CD4-positive, alpha-beta T cell treated with Interleukin-17A for 1 hour (primary cell): Measurements from ENCODE around the gene CGREF1.
A peak's percentile ranks its signal among the peaks of the same experiment; 100 is the strongest.

Experiments used
- DNase-seq: peaks from one replicate; pipeline ENCODE4 v3.0.0-alpha.2; 2020

The CGREF1 gene

DNA sequence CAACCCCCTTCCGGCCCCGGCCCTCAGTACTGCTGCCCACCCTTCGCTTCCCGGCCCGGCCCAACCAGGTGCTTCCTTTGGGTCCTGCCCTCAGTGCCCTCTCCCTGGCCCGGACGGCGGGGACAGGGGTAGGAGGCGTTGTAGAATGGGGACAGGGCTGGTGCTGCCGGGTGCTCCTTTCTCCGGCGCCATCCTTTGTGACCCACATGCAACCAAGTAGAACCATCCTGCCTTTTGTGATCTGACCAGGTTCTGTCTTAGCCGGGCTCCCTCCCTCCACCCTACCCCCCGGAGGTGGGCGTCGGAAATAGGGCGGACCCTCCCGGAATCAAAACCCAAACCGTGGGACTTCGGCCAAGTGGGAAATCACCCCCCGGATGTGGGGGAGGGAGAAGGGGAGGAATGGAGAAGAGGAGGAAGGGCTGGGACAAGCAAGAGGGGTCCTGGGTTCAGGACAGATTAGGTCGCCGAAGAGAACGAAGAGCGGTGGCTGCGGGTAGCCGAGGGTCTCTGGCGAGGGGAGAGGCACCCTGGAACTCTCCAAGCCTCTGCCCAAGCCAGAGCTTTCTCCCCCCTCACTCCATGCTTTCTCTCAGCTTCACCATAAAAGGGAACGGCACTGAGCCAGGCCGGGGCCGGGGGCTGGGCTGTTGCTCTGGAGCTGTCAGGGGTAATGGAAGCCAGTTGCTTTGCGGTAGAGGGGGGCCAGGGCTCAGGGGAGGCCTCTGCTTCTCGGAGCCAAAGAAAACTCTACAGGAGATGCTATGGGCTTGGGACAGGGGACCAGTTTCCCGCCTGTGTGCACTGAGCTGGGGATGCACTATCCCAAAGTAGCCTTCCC is 46.7 kb downstream of the CGREF1 start:
- DNase-seq: peak; percentile 36

DNA sequence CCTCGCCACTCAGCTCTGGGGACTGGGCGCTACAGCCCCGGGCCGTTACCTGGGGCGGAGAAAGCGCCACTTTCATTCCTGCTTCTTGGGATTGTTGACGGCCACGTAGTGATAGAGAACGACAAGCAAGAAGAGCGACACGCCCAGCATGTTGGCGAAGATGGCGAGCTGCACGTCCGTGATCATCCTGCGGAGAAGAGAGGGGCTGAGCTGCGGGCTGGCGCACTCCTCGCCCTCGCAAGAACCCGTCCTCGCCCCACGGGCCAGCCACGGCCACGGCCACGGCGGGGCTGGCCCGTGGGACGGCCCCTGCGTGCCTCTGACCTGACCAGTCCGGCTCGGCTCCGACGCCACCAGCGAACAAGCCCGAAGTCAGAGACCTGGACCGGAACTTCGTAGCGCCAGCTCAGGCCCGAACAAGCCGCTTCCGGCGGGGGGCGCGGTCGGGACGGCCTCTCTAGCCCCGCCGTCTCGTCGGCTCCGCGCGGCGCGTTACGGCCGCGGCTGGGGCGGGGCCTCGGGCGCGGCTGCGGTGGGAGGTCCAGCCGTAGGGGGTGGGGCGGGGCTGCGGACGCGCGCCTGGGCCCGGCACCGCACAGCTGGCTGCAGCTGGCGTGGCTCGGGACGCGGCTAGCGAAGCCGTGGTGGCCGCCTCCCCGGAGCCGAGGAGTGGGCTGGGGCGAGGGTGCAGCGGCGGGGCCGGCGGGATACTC is 47.5 kb downstream of the CGREF1 start, which contains the start of gene OST4:
Gene OST4 (minus strand): TSS at position 378 of the 713 bp plus-strand sequence.
- DNase-seq: peak; percentile 91

DNA sequence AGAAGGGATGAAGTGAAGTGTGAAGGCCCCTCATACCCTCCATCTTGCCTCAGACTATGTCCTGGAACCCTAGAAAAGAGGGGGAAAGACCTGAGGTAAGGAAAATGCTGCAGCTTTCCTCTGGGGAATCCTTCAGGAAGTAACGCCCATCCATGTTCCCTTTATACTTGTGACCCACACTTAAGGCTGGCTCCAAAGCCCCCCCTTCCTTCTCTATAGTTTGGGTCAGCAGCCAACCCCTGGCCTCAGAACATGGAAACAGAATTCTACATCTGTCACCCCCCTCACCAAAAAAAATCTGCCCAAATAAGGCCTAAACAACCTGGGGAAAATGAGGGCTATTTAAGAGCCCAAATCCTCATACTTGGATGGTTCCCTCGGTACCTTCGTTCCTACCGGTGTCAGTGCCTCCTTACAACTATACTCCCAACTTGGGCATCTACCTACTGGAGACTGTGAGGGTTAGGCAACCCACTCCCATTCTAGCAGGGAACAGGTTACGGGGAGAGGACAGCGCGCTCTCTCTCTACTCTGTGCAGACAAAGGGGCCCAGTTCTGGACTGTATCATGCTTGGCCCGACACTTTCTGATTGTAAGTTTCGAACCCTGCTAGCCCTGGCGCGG is 48.2 kb downstream of the CGREF1 start:
- no peak for DNase-seq

DNA sequence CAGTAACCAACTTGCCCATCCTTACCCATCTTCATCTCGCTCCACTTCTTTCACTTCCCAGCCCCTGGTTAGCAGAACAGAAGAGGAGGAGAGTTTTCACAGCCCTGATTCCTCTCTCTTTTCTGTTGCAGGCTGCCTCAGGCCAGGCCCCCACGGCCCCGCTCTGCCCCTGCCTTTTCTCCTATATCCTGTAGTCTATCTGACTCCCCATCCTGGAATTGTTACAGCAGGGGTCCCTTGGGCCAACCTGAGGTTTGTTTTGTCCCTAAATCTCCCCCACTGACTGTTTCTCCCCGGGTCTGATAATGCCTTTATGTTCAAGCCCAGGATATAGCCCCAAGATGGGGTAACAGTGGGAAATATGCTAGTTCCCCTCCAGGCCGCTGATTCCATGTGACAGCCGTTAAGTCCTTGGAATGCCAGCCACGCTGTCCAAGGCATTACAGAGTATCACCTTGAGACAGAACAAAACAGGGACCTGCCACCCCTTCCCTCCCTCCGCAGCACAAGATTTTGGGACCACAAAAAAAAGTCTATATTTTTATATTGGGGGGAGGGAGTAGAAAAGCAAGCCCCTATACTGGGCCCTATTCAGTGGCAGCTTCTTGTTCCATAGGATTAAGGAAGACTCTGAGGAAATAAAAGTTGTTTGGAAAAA is 48.8 kb downstream of the CGREF1 start:
- DNase-seq: no peak

DNA sequence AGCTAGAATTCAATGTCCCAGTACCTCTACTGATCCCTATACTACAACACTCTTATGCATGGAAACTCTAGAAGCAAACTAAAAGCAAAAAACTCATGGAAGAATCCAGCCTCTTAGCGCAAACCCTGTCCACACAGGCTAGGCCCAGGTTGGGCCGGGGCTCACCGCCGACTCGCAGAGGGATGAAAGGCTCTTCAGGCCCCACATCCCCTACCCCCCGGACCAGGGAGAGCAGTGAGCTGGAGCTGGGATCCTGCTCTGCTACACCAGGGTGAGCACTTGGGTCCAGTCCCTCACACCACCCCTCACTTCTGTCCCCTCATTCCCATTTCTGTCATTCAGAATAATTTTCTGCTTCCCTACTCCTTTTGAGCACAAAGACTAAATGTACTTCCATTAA is 49.5 kb downstream of the CGREF1 start:
- no peak for DNase-seq

DNA sequence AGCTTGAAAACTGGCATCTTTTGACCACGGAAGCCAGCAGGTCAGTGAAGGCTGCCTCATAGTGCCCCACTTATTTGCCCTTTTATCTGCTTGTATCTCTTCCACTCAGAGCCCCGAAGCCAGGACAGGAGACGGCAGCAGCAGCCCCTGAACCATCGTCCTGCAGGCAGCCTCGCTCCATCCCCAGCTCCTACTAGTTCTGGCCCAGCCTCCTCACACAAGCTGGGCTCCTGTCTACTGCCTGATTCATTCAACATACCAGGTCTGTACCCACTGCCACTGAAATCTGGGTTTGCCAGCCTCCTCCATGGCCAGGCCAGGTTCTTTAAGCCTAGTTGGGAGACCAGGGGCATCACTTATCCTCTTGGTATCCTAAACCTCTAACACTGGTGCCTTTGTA is 51.5 kb downstream of the CGREF1 start:
- no peak for DNase-seq

DNA sequence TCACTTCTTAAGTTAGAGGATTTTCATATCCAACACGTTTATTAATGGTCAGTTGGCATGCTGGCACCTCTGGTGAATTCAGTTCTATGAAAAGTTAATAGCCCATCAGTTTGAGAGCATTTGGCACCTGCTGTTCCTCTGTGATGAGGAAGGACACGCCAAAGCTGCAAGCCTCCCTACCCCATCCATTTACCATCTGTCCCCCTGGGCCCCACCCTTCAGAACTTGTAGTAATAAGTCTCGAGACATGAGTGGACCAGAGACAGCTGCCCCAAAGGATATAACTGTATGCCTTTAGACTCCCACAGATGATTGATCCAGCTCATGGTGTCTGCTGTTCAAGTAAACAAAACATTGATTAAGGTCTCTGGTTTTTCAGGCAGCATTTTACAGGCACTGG is 53.8 kb downstream of the CGREF1 start:
- no peak for DNase-seq

DNA sequence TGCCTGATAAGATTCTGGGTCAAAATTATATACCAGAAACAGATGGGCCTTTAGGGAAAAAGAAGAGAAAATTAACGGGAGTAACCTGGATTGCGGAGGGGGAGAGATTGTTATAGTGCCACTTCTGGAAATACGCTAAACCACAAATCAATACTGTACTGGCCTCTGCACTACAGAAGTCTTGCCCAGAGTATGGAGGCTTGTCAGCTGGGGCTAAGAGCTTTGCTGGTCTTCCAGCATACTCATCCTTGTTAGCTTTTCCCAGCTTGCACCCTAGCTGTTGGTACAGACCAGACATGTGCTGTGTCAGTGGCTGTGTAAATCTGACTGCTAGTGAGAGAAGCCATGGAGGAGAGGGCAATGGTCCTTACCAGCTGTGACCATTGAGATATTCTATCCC is 58.6 kb downstream of the CGREF1 start:
- DNase-seq: no peak

DNA sequence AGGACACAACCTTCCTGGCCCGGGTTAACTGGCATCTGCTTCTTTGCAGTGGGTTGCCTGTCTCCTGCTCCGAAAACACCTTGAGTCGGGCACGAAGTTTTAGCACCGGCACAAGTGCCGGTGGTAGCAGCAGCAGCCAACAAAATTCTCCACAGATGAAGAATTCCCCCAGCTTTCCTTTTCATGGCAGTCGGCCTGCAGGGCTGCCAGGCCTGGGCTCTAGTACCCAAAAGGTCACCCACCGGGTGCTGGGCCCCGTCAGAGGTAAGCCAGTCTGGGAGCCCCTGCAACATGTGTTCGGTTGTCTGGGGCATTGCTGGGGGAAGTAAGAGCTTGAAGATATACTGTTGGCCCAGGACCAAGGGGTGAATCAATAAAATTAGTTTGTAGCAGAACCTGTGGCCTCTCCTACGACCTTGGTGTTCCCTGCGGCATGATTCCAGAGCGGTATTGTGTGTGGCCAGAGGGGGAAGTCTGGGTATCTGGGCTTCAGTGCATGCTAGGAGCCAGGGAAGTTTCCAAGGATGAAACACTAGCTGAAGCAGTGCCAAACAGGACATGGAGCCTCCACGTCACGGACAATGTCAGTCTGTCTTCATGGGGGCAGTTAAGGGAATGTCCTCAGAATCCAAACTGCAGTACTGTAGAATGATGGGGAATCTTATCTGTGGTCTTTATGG is 59.6 kb downstream of the CGREF1 start:
- DNase-seq: no peak

DNA sequence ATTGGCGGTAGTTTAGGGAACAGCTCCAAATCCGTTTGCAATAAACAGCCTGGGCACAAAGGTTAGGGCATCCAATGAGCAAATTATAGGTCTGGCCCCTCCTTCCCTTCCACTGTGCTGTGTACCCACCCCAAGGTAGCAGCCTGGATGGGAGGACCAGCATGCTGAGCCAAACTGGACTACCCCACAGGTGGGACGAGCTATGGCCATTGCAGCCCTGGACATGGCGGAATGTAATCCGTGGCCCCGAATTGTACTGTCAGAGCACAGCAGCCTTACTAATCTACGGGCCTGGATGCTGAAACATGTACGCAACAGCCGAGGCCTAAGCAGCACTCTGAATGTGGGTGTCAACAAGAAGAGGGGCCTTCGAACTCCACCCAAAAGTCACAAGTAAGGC is 60.7 kb downstream of the CGREF1 start:
- DNase-seq: no peak

DNA sequence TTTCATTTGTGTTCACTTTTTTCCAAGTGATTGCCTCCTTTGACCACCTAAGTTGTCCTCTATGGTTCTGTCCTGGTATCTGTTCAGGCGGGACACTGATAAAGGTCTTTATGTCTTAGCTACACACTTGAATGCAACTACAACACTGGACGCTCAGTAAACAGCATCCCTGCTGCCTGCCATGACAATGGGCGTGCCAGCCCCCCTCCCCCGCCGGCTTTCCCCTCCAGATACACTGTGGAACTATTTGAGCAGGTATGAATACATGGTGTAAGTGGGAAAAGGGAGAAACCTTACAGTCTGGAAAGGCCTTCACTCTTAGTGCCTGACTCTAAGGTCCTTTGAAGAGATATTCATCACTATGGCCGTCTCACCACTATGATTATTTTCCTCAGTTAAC is 61.7 kb downstream of the CGREF1 start:
- no peak for DNase-seq

DNA sequence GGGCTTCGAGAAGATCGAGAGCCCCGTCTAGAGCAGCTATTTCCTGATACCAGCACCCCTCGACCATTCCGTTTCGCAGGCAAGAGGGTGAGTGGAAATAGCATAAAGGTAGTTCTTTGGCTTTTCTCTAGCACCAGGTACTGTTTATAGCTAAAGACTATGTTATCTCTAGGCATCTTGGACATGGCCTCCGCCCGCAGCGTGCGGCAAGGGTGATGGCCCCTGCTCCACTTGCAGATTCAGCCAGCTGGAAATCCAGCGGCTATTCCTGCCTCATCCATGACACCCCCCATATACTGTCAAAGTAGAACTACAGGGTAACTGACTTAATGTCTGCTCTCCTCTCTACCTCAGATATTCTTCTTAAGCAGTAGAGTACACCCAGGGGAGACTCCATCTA is 64.2 kb downstream of the CGREF1 start:
- DNase-seq: no peak

DNA sequence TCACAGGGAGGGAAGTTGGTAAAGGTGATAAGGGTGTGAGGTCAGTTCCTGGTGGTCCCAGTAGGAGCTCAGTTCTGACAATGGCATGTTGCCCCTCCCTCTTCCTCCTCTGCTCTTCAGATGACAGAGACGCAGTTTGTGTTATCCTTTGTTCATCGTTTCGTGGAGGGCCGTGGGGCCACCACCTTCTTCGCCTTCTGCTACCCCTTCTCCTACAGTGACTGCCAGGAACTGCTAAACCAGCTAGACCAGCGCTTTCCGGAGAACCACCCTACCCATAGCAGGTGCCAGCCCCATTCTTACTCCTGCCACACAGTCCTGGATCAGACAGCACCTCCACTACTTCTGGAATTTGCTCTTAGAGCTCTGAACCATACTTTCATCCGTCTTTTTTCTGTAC is 65.2 kb downstream of the CGREF1 start:
- no peak for DNase-seq

DNA sequence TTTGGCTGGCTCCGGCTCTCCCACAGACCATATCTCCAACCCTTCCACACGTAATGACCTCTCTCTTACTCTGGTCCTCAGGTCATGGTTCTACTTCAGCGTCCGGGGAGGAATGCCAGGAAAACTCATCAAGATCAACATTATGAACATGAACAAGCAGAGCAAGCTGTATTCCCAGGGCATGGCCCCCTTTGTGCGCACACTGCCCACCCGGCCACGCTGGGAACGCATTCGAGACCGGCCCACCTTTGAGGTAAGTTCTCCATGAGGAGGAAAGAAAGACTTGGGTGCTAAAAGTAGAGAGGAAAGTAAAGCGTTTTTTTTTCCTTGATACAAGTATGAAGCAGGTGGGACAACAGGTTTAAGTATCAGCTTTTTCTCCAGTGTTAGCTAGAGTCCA is 65.6 kb downstream of the CGREF1 start:
- no peak for DNase-seq

DNA sequence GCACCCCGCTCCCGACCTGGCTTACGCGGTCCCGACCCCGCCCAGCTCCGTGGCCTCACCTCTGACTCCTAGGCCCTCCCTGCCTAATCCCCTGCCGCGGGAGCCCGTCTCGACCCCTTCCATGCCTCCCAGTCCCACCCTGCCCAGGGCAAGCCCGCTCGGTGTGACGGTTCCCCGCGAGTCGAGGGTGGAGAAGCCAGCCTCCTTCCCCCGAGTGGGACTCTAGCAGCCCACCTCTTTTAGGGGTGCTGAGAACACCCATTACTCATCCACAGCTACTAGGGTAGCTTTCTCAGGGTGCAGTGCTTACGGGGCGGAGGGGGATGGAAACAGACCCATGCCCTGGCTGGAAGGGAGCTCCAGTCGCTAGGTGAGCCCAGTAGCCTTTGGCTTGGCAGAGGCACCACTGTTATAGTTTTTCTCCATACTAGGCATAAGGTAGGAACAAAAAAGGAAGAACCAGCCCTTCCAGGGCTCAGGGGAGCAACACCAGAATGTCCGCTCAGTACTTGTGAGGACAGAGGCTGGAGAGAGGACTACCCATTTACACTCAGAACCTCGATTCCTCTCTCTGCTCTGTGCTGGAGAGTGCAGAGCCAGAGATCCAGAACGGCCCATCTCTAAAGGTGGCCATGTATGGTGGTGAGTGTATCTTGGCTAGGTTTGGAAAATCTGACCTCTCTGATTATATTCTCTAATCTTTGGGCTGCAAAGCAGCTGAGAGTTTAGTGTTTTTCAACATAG is 66.9 kb downstream of the CGREF1 start:
- DNase-seq: no peak

DNA sequence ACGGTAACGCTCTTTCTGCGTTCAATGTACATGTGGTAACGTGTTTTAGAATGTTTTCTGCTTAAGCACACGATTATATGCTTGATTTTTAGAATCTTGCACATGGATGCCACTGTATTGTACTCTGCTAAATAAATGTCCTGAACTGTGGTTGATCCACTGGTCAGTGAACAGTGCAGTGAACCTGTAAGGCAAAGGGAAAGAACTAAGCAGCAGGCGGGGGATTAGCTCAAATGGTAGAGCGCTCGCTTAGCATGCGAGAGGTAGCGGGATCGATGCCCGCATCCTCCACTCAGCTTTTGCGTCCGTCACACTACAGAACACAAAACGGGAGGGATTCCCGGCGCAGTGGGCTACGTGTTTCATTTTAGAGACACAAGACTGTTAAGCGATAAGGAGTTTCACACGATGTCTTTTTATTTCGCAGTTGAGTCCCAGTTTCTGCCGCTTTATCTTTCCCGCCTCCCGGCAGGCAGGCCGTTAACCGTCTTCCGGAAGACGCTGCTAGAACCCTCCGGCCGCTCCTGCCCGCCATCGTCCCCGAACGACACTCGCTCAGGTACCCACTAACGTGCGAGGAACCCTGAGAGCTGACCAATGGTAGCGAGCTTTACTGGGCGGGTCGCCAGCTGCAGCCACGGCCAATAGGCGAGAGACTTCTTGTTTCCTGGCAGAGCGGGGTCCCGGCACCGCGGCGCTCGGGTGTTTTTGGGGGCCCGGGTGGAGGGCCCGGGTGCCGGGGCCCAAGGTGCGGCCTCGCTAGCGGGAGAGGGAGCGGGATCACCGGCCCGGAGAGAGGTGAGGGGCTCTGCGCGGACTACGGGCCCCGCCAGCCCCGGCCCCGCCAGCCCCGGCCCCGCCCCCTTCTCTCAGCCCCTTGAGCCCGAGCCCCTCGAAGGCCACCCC is 67.7 kb downstream of the CGREF1 start, which contains the start of gene AGBL5:
Gene AGBL5 (plus strand): TSS at position 673 of the 906 bp plus-strand sequence. CDS start 1,291 bp downstream, outside the sequence.
- DNase-seq: peak; percentile 99
